RCC 7860 (cell line): ENCODE results near the gene ST7.
A peak's percentile ranks its signal among the peaks of the same experiment; 100 is the strongest.
"Not testable (repeated sequence)": the region's sequence is repeated elsewhere in the genome, so short reads cannot be mapped to it uniquely, and the experiment has no call there.

ENCODE experiments used
- DNase-seq: peaks from one replicate; pipeline ENCODE4 v3.0.0-alpha.2; 2015; ENCODE audit warnings: low spot score
- FAIRE-seq: peaks from 2 replicates; lab custom pipeline; 2012; peaks lifted over from hg19 to GRCh38; lab: Jason Lieb, UNC

ST7 gene

GRCh38 chr7:117210397-117210796 lies 257.1 kb downstream of the ST7 start:
- DNase-seq (no peak), FAIRE-seq (no peak)

DNA sequence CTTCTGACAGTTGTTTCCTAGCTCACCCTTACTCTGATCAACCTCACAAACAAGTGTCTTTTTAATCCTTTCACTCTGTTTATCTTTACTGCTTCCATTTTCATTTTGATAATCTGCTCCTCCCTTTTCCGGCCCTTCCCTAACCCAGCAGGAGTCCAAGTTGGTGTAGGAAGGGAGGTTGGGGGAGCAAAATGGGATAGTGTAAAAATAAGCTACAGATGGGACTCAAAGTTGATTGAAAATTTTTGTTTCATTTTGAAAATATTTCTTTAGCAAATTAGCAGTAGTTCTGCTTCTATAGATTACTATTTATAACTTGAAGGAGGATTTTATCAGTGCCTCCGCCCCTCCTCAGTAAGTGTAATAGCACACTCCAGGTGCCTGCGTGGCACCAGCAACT lies 257.6 kb downstream of the ST7 start:
- DNase-seq (no peak), FAIRE-seq (no peak)

- DNase-seq (no peak), FAIRE-seq (no peak)
These were observed 258.3 kb downstream of the ST7 start for GRCh38 chr7:117211614-117212013.

GRCh38 chr7:117212969-117213877 lies 259.9 kb downstream of the ST7 start:
- peak; percentile 62 for FAIRE-seq
- peak; percentile 59 for DNase-seq

DNA sequence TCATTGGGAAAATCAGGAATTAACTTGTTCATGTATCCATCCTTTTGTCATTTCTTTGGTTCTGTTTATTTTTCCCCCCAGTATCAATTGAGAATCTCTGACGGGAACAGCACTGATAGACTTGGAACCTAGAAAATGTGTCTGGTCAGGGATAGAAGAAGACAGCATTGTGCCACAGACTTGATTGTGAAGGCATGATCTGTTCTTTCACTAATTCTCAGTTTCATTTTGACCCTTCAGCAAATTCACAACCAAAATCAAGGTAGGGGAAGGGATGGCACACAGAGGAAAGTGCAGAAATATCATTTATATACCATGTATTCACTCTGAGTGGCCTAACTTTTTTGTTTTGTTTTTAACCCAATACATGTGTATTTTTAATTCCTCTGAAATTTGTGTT lies 262.7 kb downstream of the ST7 start:
- FAIRE-seq (no peak), DNase-seq (no peak)

- DNase-seq, result no peak
- FAIRE-seq, result no peak
These were observed 263.3 kb downstream of the ST7 start for GRCh38 chr7:117216436-117217069.

DNA sequence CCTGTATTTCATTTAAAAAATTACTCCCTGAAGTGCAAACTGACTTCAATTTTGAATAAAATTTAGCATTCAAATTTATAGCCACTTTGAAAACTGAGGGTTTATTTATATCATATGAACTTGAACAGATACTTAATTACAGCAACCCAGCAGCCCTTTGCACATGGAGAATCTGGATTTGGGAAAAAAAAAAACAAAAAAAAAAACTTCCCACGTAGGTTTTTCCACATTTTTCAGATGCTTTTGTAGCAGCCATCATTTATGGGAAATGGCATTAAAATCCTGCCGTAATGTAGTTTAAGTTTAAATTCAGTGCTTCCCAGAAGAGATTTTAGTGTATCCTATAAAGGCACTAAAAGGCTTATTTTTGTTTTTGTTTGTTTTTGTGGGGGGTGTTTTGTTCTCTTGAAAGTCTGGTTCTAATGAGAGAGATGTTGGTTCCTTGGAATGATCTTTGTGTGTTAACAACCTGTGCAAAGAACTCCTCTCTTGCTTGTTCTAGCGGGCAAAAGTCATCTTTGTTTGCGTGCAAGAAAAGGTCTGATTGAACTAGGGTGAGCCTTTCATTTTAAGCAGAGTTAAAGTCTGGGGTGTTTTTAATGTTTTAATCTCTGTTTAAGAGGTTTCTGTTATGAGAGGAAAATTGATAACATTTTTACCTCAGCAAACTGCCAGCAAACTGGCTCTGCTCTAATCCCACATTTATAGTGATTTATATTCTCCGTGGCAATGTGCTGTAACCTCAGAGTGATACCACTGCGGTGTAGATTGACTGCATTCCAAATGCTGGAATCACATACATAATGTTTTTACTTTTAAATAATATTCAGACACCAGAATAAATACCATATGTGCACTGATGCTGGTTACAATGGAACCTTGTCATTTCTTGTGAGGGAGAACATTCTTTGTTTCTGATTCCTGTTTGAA lies 264.1 kb downstream of the ST7 start:
- DNase-seq (no peak), FAIRE-seq (no peak)

- no peak for DNase-seq
- no peak for FAIRE-seq
These were observed 265.4 kb downstream of the ST7 start for GRCh38 chr7:117218700-117219099.

DNA sequence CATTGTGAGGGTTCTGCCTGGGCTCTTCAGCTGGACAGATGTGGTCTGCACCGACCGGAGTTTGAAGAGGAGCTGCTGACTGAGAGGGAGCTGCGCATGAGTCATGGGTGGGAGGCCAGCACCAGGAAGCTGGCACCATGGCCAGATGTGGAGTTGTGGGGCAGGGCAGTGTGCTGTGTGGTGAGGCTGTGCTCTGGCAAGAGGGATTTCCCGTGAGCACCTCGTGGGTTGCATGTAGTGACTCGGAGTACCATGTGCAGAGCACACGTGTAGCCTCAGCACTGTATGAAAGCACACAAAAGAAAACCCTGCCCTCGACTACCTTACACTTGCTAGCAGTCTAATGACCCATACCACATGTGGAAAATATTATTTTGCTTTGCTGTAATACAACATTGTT lies 266.2 kb downstream of the ST7 start:
- FAIRE-seq (no peak), DNase-seq (no peak)

- FAIRE-seq, result no peak
These were observed 267.5 kb downstream of the ST7 start for GRCh38 chr7:117220836-117221235.

DNA sequence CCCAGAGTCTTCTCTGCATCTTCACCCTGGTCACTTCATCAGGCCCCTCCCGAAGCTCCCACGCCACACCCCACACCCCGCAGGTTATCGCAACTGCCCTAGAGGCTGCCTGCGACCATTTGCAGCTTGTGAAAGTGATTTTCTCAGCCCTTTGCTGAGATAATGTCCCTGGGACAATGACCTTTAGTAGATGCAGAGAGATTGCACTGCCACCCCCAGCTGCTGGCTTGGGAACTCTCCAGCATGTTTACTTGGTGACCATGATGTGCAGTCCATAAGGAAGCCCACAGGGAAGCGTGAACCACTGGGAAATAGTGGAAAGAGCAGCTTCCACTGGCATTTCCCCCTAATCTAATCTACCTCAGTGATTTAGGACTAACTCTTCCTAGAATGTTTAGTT lies 272.2 kb downstream of the ST7 start:
- no peak for DNase-seq
- FAIRE-seq, result no peak

More at GRCh38 chr7:117220836-117221235, 267.5 kb downstream of the ST7 start:
- DNase-seq, result no peak

- FAIRE-seq (no peak), DNase-seq (no peak)
These were observed 273.8 kb downstream of the ST7 start for GRCh38 chr7:117227091-117227490.

DNA sequence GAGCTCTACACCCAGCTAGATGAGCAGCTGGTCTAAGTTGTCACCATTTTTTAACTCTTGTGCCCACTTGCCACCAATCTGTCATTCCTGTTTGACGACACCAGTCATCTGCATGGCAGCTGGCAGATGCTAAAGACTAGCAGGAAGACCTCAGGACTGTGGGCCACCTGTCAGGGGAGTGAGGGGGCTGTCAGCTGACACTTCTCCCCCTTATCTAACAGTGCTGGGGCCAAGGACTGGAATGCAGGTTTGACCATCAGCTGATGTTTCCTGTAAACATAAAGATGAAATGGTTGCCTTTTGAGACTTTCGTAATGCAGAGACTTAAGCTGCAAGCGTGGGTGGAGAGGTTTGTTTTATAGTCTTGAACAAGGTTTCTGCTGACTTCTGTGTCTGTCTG lies 276.0 kb downstream of the ST7 start:
- DNase-seq (no peak), FAIRE-seq (no peak)

GRCh38 chr7:117230276-117231046 lies 277.2 kb downstream of the ST7 start:
- no peak for DNase-seq
- no peak for FAIRE-seq

GRCh38 chr7:117231047-117231359 lies 277.7 kb downstream of the ST7 start:
- FAIRE-seq, result no peak
- no peak for DNase-seq

GRCh38 chr7:117237646-117238045 lies 284.3 kb downstream of the ST7 start:
- FAIRE-seq (no peak), DNase-seq (no peak)

- no peak for DNase-seq
- no peak for FAIRE-seq
These were observed 285.2 kb downstream of the ST7 start for GRCh38 chr7:117238472-117238871.

DNA sequence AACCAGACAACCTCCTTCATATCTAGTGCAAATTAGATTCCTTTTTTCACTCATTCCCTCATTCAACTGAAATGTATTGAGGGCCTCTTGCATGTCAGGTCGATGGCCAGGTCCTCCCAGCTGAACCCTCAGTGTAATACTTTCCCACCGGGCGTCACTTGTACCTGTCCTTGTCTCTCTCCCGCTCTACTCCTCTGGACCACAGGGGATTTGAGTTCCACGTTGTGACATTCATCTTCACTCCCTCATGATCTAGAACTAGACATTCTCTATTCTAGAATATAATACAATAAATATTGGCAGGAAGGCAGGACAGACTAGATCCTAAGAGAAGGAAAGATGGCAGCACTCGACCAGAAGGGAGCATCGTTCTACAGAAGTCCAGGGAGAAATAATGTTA lies 285.6 kb downstream of the ST7 start:
- no peak for DNase-seq

GRCh38 chr7:117241088-117241487 lies 287.8 kb downstream of the ST7 start:
- DNase-seq, result no peak
- FAIRE-seq, result no peak

More for the DNA sequence above, 285.6 kb downstream of the ST7 start:
- no peak for FAIRE-seq

DNA sequence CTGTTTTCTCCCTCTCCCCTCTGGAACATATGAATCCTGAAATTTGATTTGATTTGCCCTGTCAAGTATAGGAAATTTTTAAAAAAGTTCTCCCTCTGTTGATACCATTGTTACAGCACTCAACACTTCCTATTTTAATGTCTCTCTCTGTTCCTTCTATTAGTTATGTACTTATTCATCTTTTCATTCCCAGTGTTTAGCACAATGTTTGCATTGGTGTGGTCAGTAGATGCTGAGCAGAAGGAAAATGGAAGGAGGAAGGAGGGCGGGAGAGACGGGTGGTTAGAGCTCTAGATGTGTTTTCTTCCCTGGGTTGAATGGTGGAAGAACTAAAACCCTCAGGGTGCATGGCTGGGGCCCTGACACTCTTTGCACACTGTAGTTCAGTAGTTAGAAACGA lies 290.1 kb downstream of the ST7 start:
- DNase-seq (no peak), FAIRE-seq (no peak)

DNA sequence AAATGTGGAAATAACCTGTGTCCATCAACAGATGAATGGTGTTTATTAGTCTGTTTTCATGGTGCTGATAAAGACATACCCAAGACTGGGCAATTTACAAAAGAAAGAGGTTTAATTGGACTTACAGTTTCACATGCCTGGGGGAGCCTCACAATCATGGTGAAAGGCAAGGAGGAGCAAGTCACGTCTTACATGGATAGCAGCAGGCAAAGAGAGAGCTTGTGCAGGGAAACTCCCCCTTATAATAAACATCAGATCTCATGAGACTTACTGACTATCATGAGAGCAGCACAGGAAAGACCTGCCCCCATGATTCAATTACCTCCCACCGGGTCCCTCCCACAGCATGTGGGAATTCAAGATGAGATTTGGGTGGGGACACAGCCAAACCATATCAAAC lies 292.4 kb downstream of the ST7 start:
- DNase-seq, FAIRE-seq: not testable (repeated sequence)
